ENCODE results near the gene MINK1. TPM values are rescaled to one million over a fixed set of nuclear protein-coding genes. Genes with fewer than 3 reads are reported as not detected.

Gene MINK1
- total and polyA plus RNA-seq, 2 of the 8 experiments (the other 6 are each of a cell fraction or from before 2014, with no cell fraction given): 26.9 to 77.7 TPM

DNA sequence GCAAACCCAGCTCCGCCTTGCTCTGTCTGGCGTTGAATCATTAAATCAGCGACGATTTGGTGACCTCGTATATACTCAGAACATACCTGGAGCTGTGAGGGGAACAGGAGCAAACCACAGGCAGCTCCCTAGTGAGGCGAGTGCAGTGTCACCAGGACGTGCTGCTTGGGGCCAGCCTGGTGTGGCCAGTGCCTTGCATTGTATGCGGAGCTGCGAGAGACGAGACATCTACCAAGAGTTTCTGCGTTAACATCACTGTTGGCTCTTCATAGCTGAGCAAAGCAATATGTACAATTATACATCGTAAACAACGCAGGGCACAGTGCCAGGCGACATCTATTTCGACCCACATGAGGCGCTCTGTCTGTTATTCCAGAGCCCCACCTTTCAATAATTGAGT lies 27.9 kb downstream of the MINK1 start (continued):
- TF ChIP-seq CTBP2 (IDR thresholded peaks at IDR 0.05; ENCODE audit: borderline replicate concordance, insufficient read depth, insufficient read length, low read length) (no peak), RNF2 (IDR thresholded peaks at IDR 0.05; ENCODE audit: borderline replicate concordance, low read depth, low read length, missing control alignments, poor library complexity, severe bottlenecking) (no peak)
